NCI-H524 treated with DMSO at 0.1 percent for 48 hours (cell line): ENCODE results near the gene LRRFIP2.

Source experiments
- DNase-seq: peaks from one replicate; lab custom pipeline; 2025; lab: John Stamatoyannopoulos, UW

The LRRFIP2 gene

DNA sequence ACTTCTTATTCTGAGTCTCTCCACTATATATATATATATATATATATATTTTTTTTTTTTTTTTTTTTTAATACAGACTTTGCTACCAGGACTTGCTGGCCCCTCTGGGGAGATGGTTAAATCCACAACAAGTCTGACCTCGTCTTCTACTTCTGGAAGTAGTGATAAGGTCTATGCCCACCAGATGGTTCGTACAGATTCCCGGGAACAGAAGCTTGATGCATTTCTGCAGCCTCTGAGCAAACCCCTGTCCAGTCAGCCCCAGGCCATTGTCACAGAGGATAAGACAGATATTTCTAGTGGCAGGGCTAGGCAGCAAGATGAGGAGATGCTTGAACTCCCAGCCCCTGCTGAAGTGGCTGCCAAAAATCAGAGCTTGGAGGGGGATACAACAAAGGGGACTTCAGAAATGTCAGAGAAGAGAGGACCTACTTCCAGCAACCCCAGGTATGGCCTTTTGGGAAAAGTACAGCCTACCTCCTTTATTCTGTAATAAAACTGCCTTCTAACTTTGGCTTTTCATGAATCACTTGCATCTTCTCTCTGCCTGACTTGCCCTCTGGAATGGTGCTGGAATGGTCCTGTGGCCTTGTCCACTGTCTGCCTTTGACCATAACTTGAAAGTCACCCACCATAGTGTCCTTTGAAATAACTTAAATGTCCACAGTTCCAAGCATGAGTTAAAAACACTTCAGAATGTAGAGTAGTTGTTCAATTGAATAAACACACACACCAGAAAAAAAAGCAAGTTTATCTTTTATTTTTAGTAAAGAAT is 148.6 kb downstream of the LRRFIP2 start:
- no peak for DNase-seq

DNA sequence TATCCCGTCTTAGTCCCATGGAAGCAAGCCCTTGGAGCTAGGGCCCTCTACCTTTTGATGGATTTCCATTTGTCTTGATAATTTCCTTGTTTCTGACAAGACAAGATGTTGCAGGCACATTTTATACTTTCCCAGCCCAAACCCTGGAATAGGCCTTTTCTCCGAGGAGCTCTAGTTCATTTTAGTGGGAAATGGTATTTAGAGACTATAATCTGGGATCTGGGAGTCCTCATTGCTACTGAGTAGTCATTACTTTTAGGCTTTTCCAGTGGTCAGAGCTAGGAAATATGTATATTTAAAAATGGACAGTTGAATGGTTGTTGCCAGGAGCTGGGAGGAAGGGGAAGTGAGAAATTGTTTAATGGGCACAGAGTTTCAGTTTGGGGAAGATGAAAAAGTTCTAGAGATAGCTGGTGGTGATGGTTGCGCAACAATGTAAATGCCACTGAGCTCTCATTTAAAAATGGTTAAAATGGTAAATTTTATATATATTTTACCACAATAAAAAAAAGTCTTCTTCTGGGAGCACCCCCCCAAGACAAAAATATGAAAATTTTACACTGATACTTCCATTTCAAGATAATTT is 149.5 kb downstream of the LRRFIP2 start:
- no peak for DNase-seq

DNA sequence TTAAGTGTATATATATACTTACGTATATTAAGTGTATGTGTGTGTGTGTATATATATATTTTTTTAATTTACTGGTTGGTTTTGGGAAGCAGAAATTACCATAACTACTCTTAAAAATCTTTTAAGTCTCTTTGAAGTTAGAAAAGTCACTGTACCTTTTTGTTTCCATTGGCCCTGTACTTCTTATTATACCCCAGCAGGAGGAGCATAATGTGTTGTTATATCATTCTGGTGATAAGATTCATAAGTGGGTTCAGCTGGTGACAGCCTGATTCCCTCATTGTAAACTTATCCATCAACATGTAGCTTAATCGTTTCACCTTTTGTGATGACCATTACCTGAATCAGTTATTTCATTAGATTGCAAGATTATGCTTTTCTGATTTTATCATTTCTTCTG is 150.3 kb downstream of the LRRFIP2 start:
- DNase-seq: no peak

DNA sequence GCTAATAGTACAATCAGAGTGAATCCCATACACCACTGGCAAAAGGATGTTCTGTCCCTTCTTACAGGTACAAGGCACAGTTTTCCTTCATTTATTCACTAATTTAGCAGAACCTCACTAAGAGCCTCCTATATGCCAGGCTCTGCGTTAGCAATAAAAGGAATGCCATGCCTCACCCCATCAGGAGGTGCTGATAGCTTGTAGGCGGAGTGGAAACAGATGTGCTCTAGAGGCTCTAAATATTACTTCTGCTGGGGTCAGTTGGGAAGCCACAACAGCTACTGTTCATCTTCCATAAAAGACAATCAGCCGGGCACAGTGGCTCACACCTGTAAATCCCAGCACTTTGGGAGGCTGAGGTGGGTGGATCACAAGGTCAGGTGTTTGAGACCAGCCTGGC is 156.7 kb downstream of the LRRFIP2 start:
- DNase-seq: no peak

DNA sequence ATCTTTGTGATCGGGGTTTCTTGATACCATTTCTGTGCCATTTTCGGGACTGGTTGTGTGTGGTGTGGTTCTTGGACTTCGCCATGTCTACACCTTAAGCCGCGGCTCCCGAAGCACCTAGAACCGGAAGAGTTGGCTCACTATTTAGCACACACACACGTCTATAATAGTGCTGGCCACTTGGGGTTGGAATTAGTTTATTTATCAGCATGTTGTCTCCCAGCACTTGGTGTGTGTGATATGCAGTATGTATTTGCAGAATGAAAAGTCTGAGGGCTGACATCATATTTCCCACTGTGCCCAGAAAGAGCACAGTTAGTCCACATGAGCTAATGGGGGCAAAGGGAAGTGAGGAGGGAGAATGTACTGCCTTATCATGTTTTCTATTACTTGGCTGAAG is 157.5 kb downstream of the LRRFIP2 start:
- no peak for DNase-seq

DNA sequence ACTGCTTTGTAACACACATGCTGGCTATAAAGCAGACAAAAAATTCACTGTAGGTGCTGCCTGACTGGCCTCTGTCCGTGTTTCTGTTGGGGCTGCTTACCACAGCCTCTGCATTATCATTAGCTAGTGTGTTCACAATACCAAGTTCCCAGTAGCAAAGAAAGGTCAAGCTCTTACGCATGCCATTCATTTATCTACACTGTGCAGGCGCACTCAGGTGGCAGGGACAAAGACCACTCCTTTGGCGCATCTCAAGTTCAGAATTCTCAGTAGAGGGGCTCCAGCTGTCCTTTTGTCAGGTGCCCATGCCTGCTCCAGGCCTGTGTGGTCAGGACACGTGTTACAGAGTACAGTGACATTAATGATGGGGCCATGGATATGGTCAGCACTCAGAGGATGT is 158.7 kb downstream of the LRRFIP2 start:
- DNase-seq: no peak

DNA sequence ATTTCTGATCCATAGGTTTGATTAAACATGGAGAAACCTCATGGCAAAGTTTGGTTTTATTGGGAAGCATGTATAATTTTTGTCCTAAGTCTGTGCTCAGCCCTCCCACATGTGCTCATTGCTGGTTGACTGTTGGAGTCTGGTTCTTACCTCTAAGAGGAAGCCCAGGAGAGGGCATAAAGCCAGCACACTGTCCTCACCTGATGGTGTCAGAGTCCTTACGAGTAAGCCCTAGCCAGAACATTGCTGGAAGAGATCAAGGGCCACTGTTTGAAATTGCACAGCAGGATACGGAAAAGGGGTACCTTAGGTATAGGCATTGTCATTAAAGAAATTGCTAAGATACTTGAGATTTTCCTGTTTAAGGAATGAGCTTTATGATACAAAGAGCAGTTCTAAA is 159.8 kb downstream of the LRRFIP2 start:
- no peak for DNase-seq
